Ishikawa (cell line): ENCODE measurements around the gene RMI1.

ENCODE experiments used
- CEBPB ChIP-seq: IDR thresholded peaks from 2 replicates; pipeline ENCODE4 v1.6.1; 2012
- CREB1 ChIP-seq: IDR thresholded peaks from 2 replicates; pipeline ENCODE4 v1.6.1; 2012; ENCODE audit warnings: low read depth
- EGR1 ChIP-seq: IDR thresholded peaks from 2 replicates; pipeline ENCODE4 v1.6.1; 2012
- EP300 ChIP-seq: IDR thresholded peaks from 2 replicates; pipeline ENCODE4 v1.6.1; 2012; ENCODE audit warnings: borderline replicate concordance
- FOXM1 ChIP-seq: IDR thresholded peaks from 2 replicates; pipeline ENCODE4 v1.6.1; 2012; ENCODE audit warnings: low read depth, borderline replicate concordance
- NFIC ChIP-seq: IDR thresholded peaks from 2 replicates; pipeline ENCODE4 v1.6.1; 2012
- RAD21 ChIP-seq: IDR thresholded peaks from 2 replicates; pipeline ENCODE4 v1.6.1; 2012; ENCODE audit warnings: low read depth
- REST ChIP-seq: IDR thresholded peaks from 2 replicates; pipeline ENCODE4 v1.6.1; 2012; ENCODE audit warnings: low read depth, mild to moderate bottlenecking
- TAF1 ChIP-seq: IDR thresholded peaks from 2 replicates; pipeline ENCODE4 v1.6.1; 2012; ENCODE audit warnings: low read depth, mild to moderate bottlenecking
- TCF12 ChIP-seq: IDR thresholded peaks from 2 replicates; pipeline ENCODE4 v1.6.1; 2012; ENCODE audit warnings: low read depth
- TEAD4 ChIP-seq: IDR thresholded peaks from 2 replicates; pipeline ENCODE4 v1.6.1; 2012
- YY1 ChIP-seq: IDR thresholded peaks from 2 replicates; pipeline ENCODE4 v1.6.1; 2012; ENCODE audit warnings: low read depth
- ZBTB7A ChIP-seq: IDR thresholded peaks from 2 replicates; pipeline ENCODE4 v1.6.1; 2012; ENCODE audit warnings: low read depth
- TF ChIP-seq, protein P1 (sequence below): IDR thresholded peaks from 2 replicates; pipeline ENCODE4 v1.6.1; 2012
- TF ChIP-seq, protein P2 (sequence below): IDR thresholded peaks from 2 replicates; pipeline ENCODE4 v1.6.1; 2012

RMI1 gene

GRCh38 chr9:83992901-83993300, 12.3 kb downstream of the RMI1 start:
- TF ChIP-seq CREB1 (no peak), RAD21 (no peak), TAF1 (no peak), REST (no peak), NFIC (no peak), TEAD4 (no peak), FOXM1 (no peak), TCF12 (no peak), CEBPB (no peak), YY1 (no peak), EGR1 (no peak), EP300 (no peak), ZBTB7A (no peak)
- TF ChIP-seq, protein P1, sequence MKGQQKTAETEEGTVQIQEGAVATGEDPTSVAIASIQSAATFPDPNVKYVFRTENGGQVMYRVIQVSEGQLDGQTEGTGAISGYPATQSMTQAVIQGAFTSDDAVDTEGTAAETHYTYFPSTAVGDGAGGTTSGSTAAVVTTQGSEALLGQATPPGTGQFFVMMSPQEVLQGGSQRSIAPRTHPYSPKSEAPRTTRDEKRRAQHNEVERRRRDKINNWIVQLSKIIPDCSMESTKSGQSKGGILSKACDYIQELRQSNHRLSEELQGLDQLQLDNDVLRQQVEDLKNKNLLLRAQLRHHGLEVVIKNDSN = no peak
- TF ChIP-seq, protein P2, sequence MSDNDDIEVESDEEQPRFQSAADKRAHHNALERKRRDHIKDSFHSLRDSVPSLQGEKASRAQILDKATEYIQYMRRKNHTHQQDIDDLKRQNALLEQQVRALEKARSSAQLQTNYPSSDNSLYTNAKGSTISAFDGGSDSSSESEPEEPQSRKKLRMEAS = no peak

GRCh38 chr9:83996126-83996525, 15.5 kb downstream of the RMI1 start:
- no peak for TF ChIP-seq YY1
- TF ChIP-seq, protein P2 = no peak
- no peak for TF ChIP-seq CREB1
- TF ChIP-seq CEBPB = no peak

GRCh38 chr9:83999141-83999918, 18.7 kb downstream of the RMI1 start:
- TF ChIP-seq, protein P1 = no peak
- TF ChIP-seq RAD21 = no peak
- TF ChIP-seq EP300 = no peak
- no peak for TF ChIP-seq FOXM1
- no peak for TF ChIP-seq CREB1
- no peak for TF ChIP-seq REST
- no peak for TF ChIP-seq TEAD4
- TF ChIP-seq EGR1 = no peak

- TF ChIP-seq TAF1 = no peak
- TF ChIP-seq EGR1 = no peak
- no peak for TF ChIP-seq TEAD4
- no peak for TF ChIP-seq FOXM1
- no peak for TF ChIP-seq EP300
- no peak for TF ChIP-seq REST
- TF ChIP-seq CREB1 = no peak
- no peak for TF ChIP-seq RAD21
- TF ChIP-seq, protein P2 = no peak
- TF ChIP-seq YY1 = no peak
Observed at GRCh38 chr9:84000186-84000585, 19.6 kb downstream of the RMI1 start.

DNA sequence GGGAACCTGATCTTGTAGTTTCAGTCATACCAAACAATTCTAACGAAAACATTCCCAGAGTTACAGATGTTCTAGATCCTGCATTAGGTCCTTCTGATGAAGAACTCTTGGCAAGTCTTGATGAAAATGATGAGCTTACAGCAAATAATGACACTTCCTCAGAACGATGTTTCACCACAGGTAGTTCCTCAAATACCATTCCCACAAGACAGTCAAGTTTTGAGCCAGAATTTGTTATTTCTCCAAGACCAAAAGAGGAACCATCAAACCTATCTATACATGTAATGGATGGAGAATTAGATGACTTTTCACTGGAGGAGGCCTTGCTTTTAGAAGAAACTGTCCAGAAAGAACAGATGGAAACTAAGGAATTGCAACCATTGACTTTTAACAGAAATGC, 21.0 kb downstream of the RMI1 start:
- TF ChIP-seq, protein P2 = no peak
- TF ChIP-seq TCF12 (no peak), TAF1 (no peak), ZBTB7A (no peak), EGR1 (no peak), CREB1 (no peak), EP300 (no peak), YY1 (no peak), RAD21 (no peak), NFIC (no peak), CEBPB (no peak)
